ENCODE measurements around the gene ATM.

GRCh38 chr11:108203075-108203474 lies 19.8 kb upstream of the ATM start:
- TF ChIP-seq CTCF (conservative IDR thresholded peaks at IDR 0.05; ENCODE audit: low read depth in 2 of 2) (no peak), EZH2phosphoT487 (IDR thresholded peaks at IDR 0.05; ENCODE audit: unreplicated experiment) (no peak), EZH2 (IDR thresholded peaks at IDR 0.05; ENCODE audit: low read depth, unreplicated experiment) (no peak), POLR2AphosphoS5 (IDR thresholded peaks at IDR 0.05; ENCODE audit: low read depth) (no peak)
